Activated gamma-delta T cell (primary cell): ENCODE measurements around the gene ELP6.
"Not testable (repeated sequence)": the region's sequence is repeated elsewhere in the genome, so short reads cannot be mapped to it uniquely, and the experiment has no call there.

Experiments used
- DNase-seq: peaks from one replicate; lab custom pipeline; 2025; lab: John Stamatoyannopoulos, UW

Gene ELP6

GRCh38 chr3:47464588-47464987 lies 48.9 kb downstream of the ELP6 start:
- no peak for DNase-seq

- DNase-seq: not testable (repeated sequence)
Measured at GRCh38 chr3:47459534-47460085, 53.9 kb downstream of the ELP6 start.

GRCh38 chr3:47456984-47457383 lies 56.5 kb downstream of the ELP6 start:
- no peak for DNase-seq

GRCh38 chr3:47455806-47456452 lies 57.6 kb downstream of the ELP6 start:
- no peak for DNase-seq

- DNase-seq: no peak
Measured at GRCh38 chr3:47452453-47453215, 60.9 kb downstream of the ELP6 start.
